Endothelial cell of umbilical vein (primary cell): ENCODE measurements around the gene KANK3. TPM values are rescaled to one million over a fixed set of nuclear protein-coding genes. Genes with fewer than 3 reads are reported as not detected.

Experiments used
- BruUV-seq: library from RNA; stranded (reverse); fragments of 400-500 nt; replicated peaks from 2 replicates; lab custom pipeline; 2021; lab: Mats Ljungman, UMichigan
- CTCF ChIA-PET: fragments of 300-600, 350-600 bp; sonication (Branson Sonifier 250); formaldehyde crosslinking; loops from one replicate; lab custom pipeline; 2021; ENCODE audit warnings: antibody characterized with exemption, inconsistent platforms; lab: Charles Lee
- POLR2A ChIA-PET: fragments of 300-600, 350-600 bp; sonication (Branson Sonifier 250); formaldehyde crosslinking; loops from one replicate; lab custom pipeline; 2021; ENCODE audit warnings: antibody characterized with exemption, inconsistent platforms; lab: Charles Lee
- DNase-seq: peaks from one replicate; pipeline ENCODE4 v3.0.0-alpha.2; 2011; ENCODE audit warnings: low read depth, low spot score
- FAIRE-seq: peaks from 2 replicates; lab custom pipeline; 2011; peaks lifted over from hg19 to GRCh38; lab: Jason Lieb, UNC
- H2AFZ ChIP-seq: 2 replicates; pipeline ENCODE4 v1.6.0; 2012; ENCODE audit warnings: low read depth, low read length, control low read depth, inconsistent platforms
- H3K27ac ChIP-seq: 2 replicates; pipeline ENCODE4 v1.5.1; 2011; ENCODE audit warnings: low read depth, mild to moderate bottlenecking, control low read depth, low read length, moderate library complexity; ENCODE audit not compliant: insufficient read depth
- H3K27me3 ChIP-seq, 2 experiments: 2 replicates each; pipeline versions ENCODE4 v1.6.0 to v1.6.1; 2011; ENCODE audit warnings: low read length in 2 of 2, mixed read lengths in 1 of 2; ENCODE audit not compliant: control insufficient read depth in 2 of 2, insufficient read depth in 2 of 2
- H3K36me3 ChIP-seq, 2 experiments: 2 replicates in 1 of 2; 3 replicates in 1 of 2; pipeline ENCODE4 v1.5.1; 2011; ENCODE audit warnings: low read length in 2 of 2, mild to moderate bottlenecking in 1 of 2, moderate library complexity in 1 of 2; ENCODE audit not compliant: control insufficient read depth in 2 of 2, insufficient read depth in 2 of 2; ENCODE audit errors: extremely low read depth in 1 of 2
- H3K4me1 ChIP-seq: 3 replicates; pipeline ENCODE4 v1.5.1; 2011; ENCODE audit warnings: mild to moderate bottlenecking, low read length; ENCODE audit not compliant: control insufficient read depth, insufficient read depth; ENCODE audit errors: extremely low read depth
- H3K4me2 ChIP-seq: 2 replicates; pipeline ENCODE4 v1.6.1; 2011; ENCODE audit warnings: low read length, control low read depth, mixed read lengths; ENCODE audit not compliant: insufficient read depth
- H3K4me3 ChIP-seq, 3 experiments: fragments of 200-600 bp in 1 of 3; sonication (generic), shearing (Covaris generic) in 1 of 3; replicated peaks in 1 of 3; 2 replicates each; pipeline ENCODE4 v1.5.1; 2011 to 2016; ENCODE audit warnings: control low read depth in 3 of 3, low read length in 3 of 3, mild to moderate bottlenecking in 2 of 3, inconsistent platforms in 1 of 3, low read depth in 1 of 3, moderate library complexity in 1 of 3; ENCODE audit not compliant: insufficient read depth in 1 of 3
- H3K79me2 ChIP-seq: 2 replicates; pipeline ENCODE4 v1.6.0; 2012; ENCODE audit warnings: low read length, inconsistent platforms; ENCODE audit not compliant: control insufficient read depth, insufficient read depth
- H3K9ac ChIP-seq: replicated peaks from 2 replicates; pipeline ENCODE3; 2011; ENCODE audit warnings: low read length, control low read depth; ENCODE audit not compliant: insufficient read depth; ENCODE audit errors: extremely low read depth
- H3K9me1 ChIP-seq: replicated peaks from 3 replicates; pipeline ENCODE4 v1.6.0; 2011; ENCODE audit warnings: mild to moderate bottlenecking, low read length; ENCODE audit not compliant: control insufficient read depth, insufficient read depth; ENCODE audit errors: extremely low read depth
- H3K9me3 ChIP-seq: replicated peaks from 2 replicates; pipeline ENCODE4 v1.5.1; 2012; ENCODE audit warnings: low read length, inconsistent platforms; ENCODE audit not compliant: control insufficient read depth, insufficient read depth
- H4K20me1 ChIP-seq: replicated peaks from 2 replicates; pipeline ENCODE3; 2011; ENCODE audit warnings: mild to moderate bottlenecking, low read length; ENCODE audit not compliant: control insufficient read depth, insufficient read depth; ENCODE audit errors: extremely low read depth
- CTCF ChIP-seq, 2 donors: IDR thresholded peaks; 1 replicate in 1 of 2; 2 replicates in 1 of 2; pipeline ENCODE4 v1.5.1; 2011; ENCODE audit warnings: low read length in 2 of 2, mild to moderate bottlenecking in 2 of 2, moderate library complexity in 2 of 2, control low read depth in 1 of 2, inconsistent platforms in 1 of 2, low read depth in 1 of 2; ENCODE audit not compliant: insufficient read depth in 1 of 2; ENCODE audit errors: extremely low read depth in 1 of 2
- EZH2 ChIP-seq: IDR thresholded peaks from 2 replicates; pipeline ENCODE4 v1.6.1; 2012; ENCODE audit warnings: borderline replicate concordance, low read depth, mild to moderate bottlenecking, moderate library complexity, low read length, inconsistent platforms; ENCODE audit not compliant: severe bottlenecking
- FOS ChIP-seq: IDR thresholded peaks from 2 replicates; pipeline ENCODE4 v1.6.1; 2011; ENCODE audit warnings: mild to moderate bottlenecking, low read length, moderate library complexity, borderline replicate concordance; ENCODE audit not compliant: insufficient read depth
- GATA2 ChIP-seq: IDR thresholded peaks from 2 replicates; pipeline ENCODE4 v1.7.0; 2011; ENCODE audit warnings: low read depth, mild to moderate bottlenecking, moderate library complexity, mixed read lengths, low read length; ENCODE audit not compliant: insufficient read length, insufficient read depth
- JUN ChIP-seq: IDR thresholded peaks from 2 replicates; pipeline ENCODE4 v1.6.1; 2011; ENCODE audit warnings: borderline replicate concordance, low read depth; ENCODE audit not compliant: insufficient read length, insufficient read depth
- MAX ChIP-seq: IDR thresholded peaks from 2 replicates; pipeline ENCODE4 v1.6.1; 2011; ENCODE audit not compliant: insufficient read depth, insufficient read length
- POLR2A ChIP-seq: IDR thresholded peaks from 2 replicates; pipeline ENCODE4 v1.6.1; 2012; ENCODE audit warnings: low read depth, mild to moderate bottlenecking, control low read depth, low read length
- POLR2AphosphoS5 ChIP-seq: IDR thresholded peaks from 2 replicates; pipeline ENCODE4 v1.6.1; 2012; ENCODE audit warnings: low read depth, mild to moderate bottlenecking, control low read depth, low read length, moderate library complexity; ENCODE audit not compliant: insufficient read depth
- dilution Hi-C: fragments of 300-500 bp; cut with MboI; formaldehyde crosslinking; loops from one replicate; pipeline ENCODE4 v1.15.0; 2019; ENCODE audit warnings: low sequenced_read_pairs; ENCODE audit not compliant: extremely low pct_ligation_motif_present
- intact Hi-C: fragments of 100-400 bp; cut with micrococcal nuclease; formaldehyde crosslinking; loops from one replicate; pipeline ENCODE4 v1.10.0; 2022
- polyA plus RNA-seq, 4 experiments: library from polyadenylated mRNA; depleted of rRNA in 3 of 4; stranded (reverse) in 3 of 4; unstranded in 1 of 4; fragments of >200 nt; gene quantifications; 2 replicates each; pipeline versions ENCODE4 v1.2.1 to v1.2.3, GENCODE V29; 2011 to 2012; ENCODE audit warnings: missing spikeins in 1 of 4
- total RNA-seq: library from RNA; stranded (reverse); gene quantifications from 2 replicates; pipeline ENCODE4 v1.2.3, GENCODE V29; 2021

Gene KANK3
- total and polyA plus RNA-seq, 2 donors (not counting 3 experiments of a cell fraction or from before 2014, with no cell fraction given), result 22.1 to 30.0 TPM

GRCh38 chr19:8336072-8336569 lies 6.9 kb downstream of the KANK3 start:
- Histone ChIP-seq H3K9me1 (no peaks in the 10 kb centered on the region), H3K4me1 (peaks cover 15% of the 10 kb centered on the region), H3K9me3 (no peaks in the 10 kb centered on the region), H3K79me2 (no peaks in the 10 kb centered on the region), H3K9ac (no peak overlapping the region), H3K36me3 (peaks cover 3 to 14% of the 10 kb centered on the region in 2 experiments), H3K4me3 (no peak overlapping the region), H2AFZ (no peak overlapping the region), H3K27me3 (no peaks in the 10 kb centered on the region), H3K27ac (no peak overlapping the region), H4K20me1 (no peaks in the 10 kb centered on the region), H3K4me2 (no peak overlapping the region)
- intact Hi-C loops, result no loop called here
- POLR2A ChIA-PET, result interaction anchor here (1.0 kb wide), 1 partner anchor 12 kb away, joined by 3 read pairs; no protein-coding TSS in a partner anchor
- BruUV-seq, result no TSS peak
- FAIRE-seq, result peak; percentile 72
- DNase-seq, result no peak
- CTCF ChIA-PET, result interaction anchor here (0.5 to 1.4 kb wide), 2 partner anchors 12 to 41 kb away, joined by 5 to 7 read pairs; no protein-coding TSS in a partner anchor
- TF ChIP-seq EZH2 (no peak), POLR2AphosphoS5 (no peak), MAX (no peak), CTCF (IDR thresholded peaks at IDR 0.05; ENCODE audit: extremely low read depth in 1 of 2, insufficient read depth in 1 of 2, low read depth in 1 of 2, low read length in 2 of 2) (no peak), JUN (no peak), POLR2A (no peak), GATA2 (no peak), FOS (no peak)
- dilution Hi-C loops, result no loop called here
